GM23338 (cell line): ENCODE results near the gene COL1A1. TPM values are rescaled to one million over a fixed set of nuclear protein-coding genes. Genes with fewer than 3 reads are reported as not detected.

Source experiments
- ATAC-seq: fragments of 200-7000 bp; cut with Tn5 transposase; 3 replicates; pipeline ENCODE4 v1.9.1; 2020
- DNase-seq: peaks from one replicate; pipeline ENCODE4 v3.0.0-alpha.2; 2015; ENCODE audit warnings: low spot score
- H2AFZ ChIP-seq: fragments of 200-600 bp; sonication (generic); 2 replicates; pipeline ENCODE4 v1.8.0; 2016; ENCODE audit warnings: antibody characterized with exemption, mild to moderate bottlenecking, moderate library complexity
- H3F3A ChIP-seq: fragments of 200-600 bp; sonication (generic); replicated peaks from 2 replicates; pipeline ENCODE4 v1.8.0; 2017; ENCODE audit warnings: antibody characterized with exemption, mixed run types, low read depth
- H3K27ac ChIP-seq: fragments of 200-600 bp; sonication (generic); 2 replicates; pipeline ENCODE4 v1.6.1; 2016; ENCODE audit warnings: low read depth
- H3K27me3 ChIP-seq: fragments of 200-600 bp; sonication (generic); 2 replicates; pipeline ENCODE4 v1.8.0; 2016; ENCODE audit warnings: mild to moderate bottlenecking, mixed run types, moderate library complexity; ENCODE audit not compliant: insufficient read depth
- H3K36me3 ChIP-seq: fragments of 200-600 bp; sonication (generic); 2 replicates; pipeline ENCODE4 v1.8.0; 2016; ENCODE audit warnings: mild to moderate bottlenecking; ENCODE audit not compliant: insufficient read depth
- H3K4me1 ChIP-seq: fragments of 200-600 bp; sonication (generic); 2 replicates; pipeline ENCODE4 v1.8.0; 2016; ENCODE audit warnings: mild to moderate bottlenecking, moderate library complexity; ENCODE audit not compliant: insufficient read depth
- H3K4me2 ChIP-seq: fragments of 200-600 bp; sonication (generic); 2 replicates; pipeline ENCODE4 v1.7.1; 2017; ENCODE audit warnings: mixed run types
- H3K4me3 ChIP-seq: fragments of 200-600 bp; sonication (generic); 2 replicates; pipeline ENCODE4 v1.6.1; 2016; ENCODE audit warnings: mixed run types
- H3K79me2 ChIP-seq: fragments of 200-600 bp; sonication (generic); replicated peaks from 2 replicates; pipeline ENCODE4 v1.8.0; 2017; ENCODE audit warnings: mild to moderate bottlenecking; ENCODE audit not compliant: insufficient read depth
- H3K9me2 ChIP-seq: fragments of 200-600 bp; sonication (generic); 2 replicates; pipeline ENCODE4 v1.8.0; 2017; ENCODE audit not compliant: insufficient read depth
- H4K20me1 ChIP-seq: fragments of 200-600 bp; sonication (generic); replicated peaks from 2 replicates; pipeline ENCODE4 v1.8.0; 2017; ENCODE audit warnings: mild to moderate bottlenecking; ENCODE audit not compliant: insufficient read depth
- H3K27ac Mint-ChIP-seq: 2 replicates; pipeline ENCODE4 v1.8.0; 2020; ENCODE audit warnings: inconsistent platforms, mild to moderate bottlenecking, moderate library complexity, mixed read lengths
- H3K27me3 Mint-ChIP-seq: 3 replicates; pipeline ENCODE4 v1.8.0; 2022; ENCODE audit warnings: low read depth, mild to moderate bottlenecking, moderate library complexity, mixed read lengths, inconsistent platforms; ENCODE audit not compliant: insufficient read depth, poor library complexity
- H3K36me3 Mint-ChIP-seq: 3 replicates; pipeline ENCODE4 v1.8.0; 2021; ENCODE audit warnings: low read depth, mild to moderate bottlenecking, inconsistent platforms, moderate library complexity, mixed read lengths
- H3K4me1 Mint-ChIP-seq: 3 replicates; pipeline ENCODE4 v1.8.0; 2020; ENCODE audit warnings: mild to moderate bottlenecking, inconsistent platforms, mixed read lengths
- H3K4me3 Mint-ChIP-seq: 3 replicates; pipeline ENCODE4 v1.8.0; 2021; ENCODE audit warnings: moderate library complexity, mild to moderate bottlenecking, inconsistent platforms, mixed read lengths
- H3K9me3 Mint-ChIP-seq: 3 replicates; pipeline ENCODE4 v1.8.0; 2020; ENCODE audit warnings: moderate library complexity, mild to moderate bottlenecking, inconsistent platforms, mixed read lengths
- CTCF ChIP-seq, 2 experiments: fragments of 200-600 bp in 1 of 2; sonication (generic) in 1 of 2; conservative IDR thresholded peaks; 2 replicates each; pipeline versions ENCODE4 v1.5.1 to v1.6.1; 2016 to 2017; ENCODE audit warnings: antibody characterized with exemption in 2 of 2, low read depth in 2 of 2, mild to moderate bottlenecking in 2 of 2, moderate library complexity in 1 of 2
- ETS1 ChIP-seq: IDR thresholded peaks from 2 replicates; pipeline ENCODE4 v1.6.1; 2016; ENCODE audit warnings: antibody characterized with exemption
- EZH2 ChIP-seq: fragments of 200-600 bp; sonication (generic); IDR thresholded peaks from one replicate; pipeline ENCODE4 v1.8.0; 2017; ENCODE audit warnings: antibody characterized with exemption, mild to moderate bottlenecking, low read depth; ENCODE audit not compliant: unreplicated experiment
- EZH2phosphoT487 ChIP-seq: fragments of 200-600 bp; sonication (generic); IDR thresholded peaks from one replicate; pipeline ENCODE4 v1.8.1; 2018; ENCODE audit warnings: antibody characterized with exemption; ENCODE audit not compliant: unreplicated experiment
- JUNB ChIP-seq: IDR thresholded peaks from one replicate; pipeline ENCODE4 v1.6.1; 2016; ENCODE audit warnings: antibody characterized with exemption; ENCODE audit not compliant: unreplicated experiment
- NANOG ChIP-seq: IDR thresholded peaks from 2 replicates; pipeline ENCODE4 v1.6.1; 2016; ENCODE audit warnings: antibody characterized with exemption, borderline replicate concordance
- REST ChIP-seq: IDR thresholded peaks from one replicate; pipeline ENCODE4 v1.6.1; 2018; ENCODE audit warnings: antibody characterized with exemption; ENCODE audit not compliant: unreplicated experiment
- STAT1 ChIP-seq: IDR thresholded peaks from one replicate; pipeline ENCODE4 v1.6.1; 2016; ENCODE audit warnings: antibody characterized with exemption; ENCODE audit not compliant: unreplicated experiment
- ZNF114 ChIP-seq: fragments of 250-450 bp; sonication (Bioruptor Pico); IDR thresholded peaks from 2 replicates; pipeline ENCODE4 v1.5.0; 2020; ENCODE audit warnings: mild to moderate bottlenecking, moderate library complexity
- ZNF331 ChIP-seq: fragments of 250-450 bp; sonication (Bioruptor Pico); IDR thresholded peaks from 2 replicates; pipeline ENCODE4 v1.5.0; 2020; ENCODE audit warnings: low read depth, mild to moderate bottlenecking, moderate library complexity
- ZNF462 ChIP-seq: fragments of 250-450 bp; sonication (Bioruptor Pico); IDR thresholded peaks from 2 replicates; pipeline ENCODE4 v1.5.0; 2020; ENCODE audit warnings: mild to moderate bottlenecking, moderate library complexity
- polyA plus RNA-seq: library from polyadenylated mRNA; unstranded; fragments of >200 nt; fragmentation: Nextera tagmentation; extraction: Ambion mirVana; gene quantifications from 2 replicates; pipeline ENCODE4 v1.2.1, GENCODE V29; 2016
- total RNA-seq: library from RNA; depleted of rRNA; stranded (reverse); fragments of >200 nt; shearing (Covaris generic); gene quantifications from 2 replicates; pipeline ENCODE4 v1.2.3, GENCODE V29; 2014

The COL1A1 gene
- total and polyA plus RNA-seq, 2 experiments from 2014 or later = 21.2 to 34.3 TPM

GRCh38 chr17:50134206-50135110, 67.0 kb downstream of the COL1A1 start:
- no peaks in the 10 kb centered on the region for H3K9me2 ChIP-seq
- no peaks in the 10 kb centered on the region for H3K9me3 Mint-ChIP-seq
- peaks cover 30% of the 10 kb centered on the region for H3K27me3 ChIP-seq
- H4K20me1 ChIP-seq = no peaks in the 10 kb centered on the region
- no peaks in the 10 kb centered on the region for H3F3A ChIP-seq
- peaks cover 43% of the 10 kb centered on the region for H3K4me1 Mint-ChIP-seq
- H3K4me2 ChIP-seq = peak overlapping the region; percentile 71
- TF ChIP-seq REST (no peak), ZNF331 (CRISPR knock-in tag) (no peak), ZNF462 (CRISPR knock-in tag) (no peak), EZH2 (no peak), EZH2phosphoT487 (no peak), NANOG (no peak), CTCF (conservative IDR thresholded peaks at IDR 0.05; ENCODE audit: low read depth in 2 of 2) (no peak), STAT1 (no peak), JUNB (no peak), ZNF114 (CRISPR knock-in tag) (no peak), ETS1 (no peak)
- H3K4me1 ChIP-seq = peaks cover 27% of the 10 kb centered on the region
- H3K79me2 ChIP-seq = no peaks in the 10 kb centered on the region
- H3K27me3 Mint-ChIP-seq = peaks cover 32% of the 10 kb centered on the region
- no peak overlapping the region for H3K27ac ChIP-seq
- H3K27ac Mint-ChIP-seq = no peak overlapping the region
- no peak overlapping the region for H2AFZ ChIP-seq
- no peak overlapping the region for H3K4me3 ChIP-seq
- H3K36me3 ChIP-seq = no peaks in the 10 kb centered on the region; the same call in 1 of the 2 replicates
- no peak overlapping the region; the same call in 2 of the 3 replicates for H3K4me3 Mint-ChIP-seq
- ATAC-seq = peak; percentile 6
- no peak for DNase-seq
- H3K36me3 Mint-ChIP-seq = peaks cover 16% of the 10 kb centered on the region
